ENCODE measurements around the gene CTSS. TPM values are rescaled to one million over a fixed set of nuclear protein-coding genes. Genes with fewer than 3 reads are reported as not detected.

CTSS gene
- total and polyA plus RNA-seq, 2 donors (not counting 1 experiment from before 2014, with no cell fraction given): 106 to 221 TPM

- H3K4me2 ChIP-seq (replicated peaks; ENCODE audit: low read depth, low read length, poor library complexity, severe bottlenecking): no peak overlapping the region
- TF ChIP-seq CTCF (IDR thresholded peaks at IDR 0.05) (no peak), EZH2 (IDR thresholded peaks at IDR 0.05; ENCODE audit: borderline replicate concordance, insufficient read depth, low read depth, low read length, poor library complexity, severe bottlenecking) (no peak)
- H3K9ac ChIP-seq (ENCODE audit: low read length): no peak overlapping the region
- ChIA-PET CTCF (no interaction called here), POLR2A (no interaction called here)
- WGBS (ENCODE audit: insufficient coverage): no CpG with 5 or more reads among the region's 3 CpGs
- ATAC-seq (ENCODE audit: low read depth) (no peak), DNase-seq (no peak)
- H3K4me3 ChIP-seq (ENCODE audit: control extremely low read depth in 1 of 5, extremely low read depth in 1 of 5, insufficient read depth in 1 of 5, low read depth in 2 of 5, low read length in 4 of 5): no peak overlapping the region
- intact Hi-C loops (cut with micrococcal nuclease): loop anchor here (5.0 kb wide), 1 partner anchor 47 kb away; no protein-coding TSS in a partner anchor
- H3K79me2 ChIP-seq (ENCODE audit: control insufficient read depth, insufficient read depth, low read length): no peaks in the 10 kb centered on the region
- no peaks in the 10 kb centered on the region for H4K20me1 ChIP-seq (ENCODE audit: control insufficient read depth, insufficient read depth, low read length, poor library complexity, severe bottlenecking)
- Mint-ChIP-seq H3K9me3 (ENCODE audit: insufficient read depth) (no peaks in the 10 kb centered on the region), H3K27me3 (no peaks in the 10 kb centered on the region), H3K4me3 (no peak overlapping the region), H3K4me1 (peaks cover 11% of the 10 kb centered on the region), H3K27ac (no peak overlapping the region)
- H3K36me3 ChIP-seq (replicated peaks in 1 of 2; ENCODE audit: control extremely low read depth in 1 of 2, control insufficient read depth in 1 of 2, extremely low read depth in 1 of 2, insufficient read depth in 2 of 2, low read length in 1 of 2): peaks cover 4 to 38% of the 10 kb centered on the region in 2 experiments
- no peak overlapping the region for H2AFZ ChIP-seq (ENCODE audit: insufficient read depth, low read depth, low read length, poor library complexity, severe bottlenecking)
- no peaks in the 10 kb centered on the region for H3K9me3 ChIP-seq (ENCODE audit: control extremely low read depth in 1 of 3, control insufficient read depth in 2 of 3, insufficient read depth in 1 of 3, low read length in 2 of 3)
- H3K27me3 ChIP-seq (replicated peaks in 1 of 4; ENCODE audit: control extremely low read depth in 1 of 4, control insufficient read depth in 3 of 4, insufficient read depth in 4 of 4, low read length in 3 of 4): no peaks in the 10 kb centered on the region
- H3K27ac ChIP-seq (ENCODE audit: low read length in 2 of 2): no peak overlapping the region
- H3K4me1 ChIP-seq (ENCODE audit: control insufficient read depth in 2 of 2, insufficient read depth in 2 of 2, low read length in 2 of 2): peaks cover 0 to 5% of the 10 kb centered on the region in 2 donors
Observed at GRCh38 chr1:150809651-150810050, 44.1 kb upstream of the CTSS start.

- TF ChIP-seq EZH2 (IDR thresholded peaks at IDR 0.05; ENCODE audit: borderline replicate concordance, insufficient read depth, low read depth, low read length, poor library complexity, severe bottlenecking): no peak
- TF ChIP-seq CTCF (IDR thresholded peaks at IDR 0.05): no peak
- no peak overlapping the region for H3K27ac Mint-ChIP-seq
- ATAC-seq (ENCODE audit: low read depth): no peak
- H3K79me2 ChIP-seq (ENCODE audit: control insufficient read depth, insufficient read depth, low read length): no peaks in the 10 kb centered on the region
- no peaks in the 10 kb centered on the region for H3K9me3 ChIP-seq (ENCODE audit: control extremely low read depth in 1 of 3, control insufficient read depth in 2 of 3, insufficient read depth in 1 of 3, low read length in 2 of 3)
- 94% methylated on average over 2 of the region's 2 CpGs for WGBS (ENCODE audit: insufficient coverage)
- H3K4me3 ChIP-seq (ENCODE audit: control extremely low read depth in 1 of 5, extremely low read depth in 1 of 5, insufficient read depth in 1 of 5, low read depth in 2 of 5, low read length in 4 of 5): no peak overlapping the region
- peaks cover 0 to 5% of the 10 kb centered on the region in 2 donors for H3K4me1 ChIP-seq (ENCODE audit: control insufficient read depth in 2 of 2, insufficient read depth in 2 of 2, low read length in 2 of 2)
- no peaks in the 10 kb centered on the region for H3K27me3 ChIP-seq (replicated peaks in 1 of 4; ENCODE audit: control extremely low read depth in 1 of 4, control insufficient read depth in 3 of 4, insufficient read depth in 4 of 4, low read length in 3 of 4)
- no peaks in the 10 kb centered on the region for H3K9me3 Mint-ChIP-seq (ENCODE audit: insufficient read depth)
- CTCF ChIA-PET: interaction anchor here (0.6 to 1.3 kb wide), 2 partner anchors 57 to 345 kb away, joined by 3 read pairs; no protein-coding TSS in a partner anchor
- peaks cover 11% of the 10 kb centered on the region for H3K4me1 Mint-ChIP-seq
- H2AFZ ChIP-seq (ENCODE audit: insufficient read depth, low read depth, low read length, poor library complexity, severe bottlenecking): no peak overlapping the region
- intact Hi-C loops (cut with micrococcal nuclease): no loop called here
- peaks cover 3 to 32% of the 10 kb centered on the region in 2 experiments for H3K36me3 ChIP-seq (replicated peaks in 1 of 2; ENCODE audit: control extremely low read depth in 1 of 2, control insufficient read depth in 1 of 2, extremely low read depth in 1 of 2, insufficient read depth in 2 of 2, low read length in 1 of 2)
- no peak overlapping the region for H3K4me3 Mint-ChIP-seq
- H3K27me3 Mint-ChIP-seq: no peaks in the 10 kb centered on the region
- no peaks in the 10 kb centered on the region for H4K20me1 ChIP-seq (ENCODE audit: control insufficient read depth, insufficient read depth, low read length, poor library complexity, severe bottlenecking)
- no peak for DNase-seq
- H3K9ac ChIP-seq (ENCODE audit: low read length): no peak overlapping the region
- H3K4me2 ChIP-seq (replicated peaks; ENCODE audit: low read depth, low read length, poor library complexity, severe bottlenecking): no peak overlapping the region
- H3K27ac ChIP-seq (ENCODE audit: low read length in 2 of 2): no peak overlapping the region
- POLR2A ChIA-PET: no interaction called here
Observed at GRCh38 chr1:150808846-150809245, 43.3 kb upstream of the CTSS start.

Measured in B cell (primary cell).